Measurements from ENCODE around the gene MOSMO. TPM values are rescaled to one million over a fixed set of nuclear protein-coding genes. Genes with fewer than 3 reads are reported as not detected.

MOSMO gene
- total RNA-seq, 2 donors from 2014 or later = 6.2 to 8.6 TPM

DNA sequence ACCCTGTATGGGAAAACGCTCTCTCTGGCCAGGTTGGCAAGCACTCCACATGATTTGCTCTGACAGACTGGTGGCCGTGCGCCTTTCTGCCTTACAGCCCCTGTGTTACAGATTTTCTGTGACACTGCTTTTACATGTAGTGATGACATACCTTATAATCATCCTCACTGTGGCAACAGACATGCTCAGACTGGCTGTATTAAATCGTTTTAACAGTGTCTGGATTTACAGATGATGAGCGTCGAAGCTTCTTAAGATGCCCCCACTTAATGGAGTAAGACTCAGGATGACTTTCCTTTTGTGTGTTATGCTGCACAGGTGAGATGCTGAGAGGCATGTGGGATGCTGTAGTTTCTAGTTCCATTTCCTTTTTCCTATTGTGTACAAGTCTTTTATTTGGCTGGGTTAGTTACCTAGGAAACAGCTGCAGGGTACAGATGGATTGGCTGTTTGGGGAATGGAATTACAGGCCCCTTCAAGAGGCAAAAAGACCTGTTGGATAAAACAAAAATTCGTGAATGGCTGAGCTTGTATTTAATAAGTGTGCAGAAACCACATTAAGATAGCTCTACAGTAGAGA lies 63.5 kb downstream of the MOSMO start:
- Mint-ChIP-seq H3K27me3 (no peaks in the 10 kb centered on the region), H3K4me3 (no peak overlapping the region), H3K27ac (no peak overlapping the region), H3K4me1 (peaks cover 4% of the 10 kb centered on the region), H3K36me3 (ENCODE audit: low read depth) (peaks cover 3% of the 10 kb centered on the region)
- DNase-seq = no peak
- no peak for ATAC-seq
- H3K9me3 ChIP-seq (ENCODE audit: control insufficient read depth, low read length, poor library complexity, severe bottlenecking) = no peaks in the 10 kb centered on the region

DNA sequence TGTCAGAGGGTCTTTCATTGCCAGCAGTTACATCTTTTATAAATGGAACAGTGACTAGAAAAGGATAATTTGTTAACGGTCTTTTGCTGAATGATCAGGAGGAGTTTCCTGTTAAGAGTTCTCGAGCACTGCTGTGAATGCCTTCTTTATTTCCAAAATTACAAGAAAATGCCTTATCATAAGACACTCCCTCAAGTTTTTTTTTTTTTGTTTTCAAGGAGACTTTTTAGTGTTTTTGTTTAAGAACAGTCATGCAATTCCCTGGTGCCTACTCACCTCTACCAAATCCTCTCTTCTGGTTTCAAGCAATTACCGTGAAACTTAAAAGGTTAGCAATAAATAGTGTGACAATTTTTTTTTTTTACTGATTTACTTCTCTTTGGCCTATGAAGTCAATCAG lies 65.4 kb downstream of the MOSMO start:
- no peak overlapping the region for H3K4me3 Mint-ChIP-seq
- no peak for ATAC-seq
- no peak overlapping the region for H3K27ac Mint-ChIP-seq

DNA sequence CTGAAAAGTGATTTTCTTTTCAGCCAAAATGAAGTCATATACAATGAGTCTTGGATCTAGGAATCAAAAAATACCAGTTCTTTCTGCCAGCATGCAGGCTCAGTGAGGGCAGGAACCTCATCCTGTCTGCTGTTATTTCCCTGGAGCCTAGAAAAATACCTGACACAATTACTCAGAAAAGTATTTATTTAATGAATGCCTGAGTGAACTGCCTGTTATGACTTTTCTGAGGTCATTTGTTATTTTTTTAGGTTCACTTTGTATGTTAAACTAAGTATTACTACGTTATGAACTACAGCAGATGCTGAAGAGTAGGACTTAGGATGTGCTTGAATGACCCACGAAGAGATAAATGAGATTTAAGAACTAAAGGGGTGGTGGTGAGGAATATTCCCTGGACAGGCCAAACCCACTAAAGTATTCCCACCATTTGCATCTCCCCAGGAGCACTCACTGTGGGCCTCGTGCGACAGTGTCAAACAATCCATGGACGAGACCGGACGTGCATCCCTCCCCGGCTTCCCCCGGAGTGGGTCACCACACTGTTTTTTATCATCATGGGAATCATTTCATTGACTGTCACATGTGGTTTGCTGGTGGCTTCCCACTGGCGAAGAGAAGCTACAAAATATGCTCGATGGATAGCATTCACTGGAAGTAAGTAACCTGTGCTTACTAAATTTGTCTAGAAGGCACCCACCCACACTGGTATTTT lies 67.3 kb downstream of the MOSMO start:
- no peaks in the 10 kb centered on the region for H3K27me3 Mint-ChIP-seq
- no peaks in the 10 kb centered on the region for H3K9me3 ChIP-seq (ENCODE audit: control insufficient read depth, low read length, poor library complexity, severe bottlenecking)
- H3K27ac Mint-ChIP-seq = no peak overlapping the region
- no peak overlapping the region for H3K4me3 Mint-ChIP-seq
- ATAC-seq (no peak), DNase-seq (no peak)
- H3K36me3 Mint-ChIP-seq (ENCODE audit: low read depth) = no peaks in the 10 kb centered on the region
- peaks cover 2% of the 10 kb centered on the region for H3K4me1 Mint-ChIP-seq

More for the DNA sequence above, 65.4 kb downstream of the MOSMO start:
- H3K4me1 Mint-ChIP-seq = peaks cover 4% of the 10 kb centered on the region
- no peak for DNase-seq
- no peaks in the 10 kb centered on the region for H3K36me3 Mint-ChIP-seq (ENCODE audit: low read depth)
- no peaks in the 10 kb centered on the region for H3K9me3 ChIP-seq (ENCODE audit: control insufficient read depth, low read length, poor library complexity, severe bottlenecking)
- H3K27me3 Mint-ChIP-seq = no peaks in the 10 kb centered on the region

DNA sequence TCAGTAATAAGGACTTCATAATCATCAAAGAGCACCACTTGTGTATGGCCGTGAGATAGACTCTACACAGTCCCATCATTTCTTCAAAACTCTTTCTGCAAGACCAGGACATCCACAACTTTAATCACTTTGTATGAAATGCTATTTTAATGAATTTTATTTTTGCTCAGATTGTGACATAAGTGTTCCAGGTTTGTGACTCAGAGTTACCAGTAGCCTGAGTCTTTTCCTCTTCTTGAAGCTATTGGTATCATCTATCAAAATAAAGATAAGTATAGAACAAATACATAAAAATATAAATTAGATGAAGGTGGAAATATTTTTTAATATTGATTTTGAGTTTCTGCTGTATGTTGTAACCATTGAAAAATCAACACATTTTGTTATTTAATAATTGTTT lies 67.9 kb downstream of the MOSMO start:
- peaks cover 2% of the 10 kb centered on the region for H3K4me1 Mint-ChIP-seq
- H3K36me3 Mint-ChIP-seq (ENCODE audit: low read depth) = no peaks in the 10 kb centered on the region
- no peak for DNase-seq
- no peak overlapping the region for H3K27ac Mint-ChIP-seq
- H3K9me3 ChIP-seq (ENCODE audit: control insufficient read depth, low read length, poor library complexity, severe bottlenecking) = no peaks in the 10 kb centered on the region
- no peaks in the 10 kb centered on the region for H3K27me3 Mint-ChIP-seq
- no peak for ATAC-seq
- no peak overlapping the region for H3K4me3 Mint-ChIP-seq

DNA sequence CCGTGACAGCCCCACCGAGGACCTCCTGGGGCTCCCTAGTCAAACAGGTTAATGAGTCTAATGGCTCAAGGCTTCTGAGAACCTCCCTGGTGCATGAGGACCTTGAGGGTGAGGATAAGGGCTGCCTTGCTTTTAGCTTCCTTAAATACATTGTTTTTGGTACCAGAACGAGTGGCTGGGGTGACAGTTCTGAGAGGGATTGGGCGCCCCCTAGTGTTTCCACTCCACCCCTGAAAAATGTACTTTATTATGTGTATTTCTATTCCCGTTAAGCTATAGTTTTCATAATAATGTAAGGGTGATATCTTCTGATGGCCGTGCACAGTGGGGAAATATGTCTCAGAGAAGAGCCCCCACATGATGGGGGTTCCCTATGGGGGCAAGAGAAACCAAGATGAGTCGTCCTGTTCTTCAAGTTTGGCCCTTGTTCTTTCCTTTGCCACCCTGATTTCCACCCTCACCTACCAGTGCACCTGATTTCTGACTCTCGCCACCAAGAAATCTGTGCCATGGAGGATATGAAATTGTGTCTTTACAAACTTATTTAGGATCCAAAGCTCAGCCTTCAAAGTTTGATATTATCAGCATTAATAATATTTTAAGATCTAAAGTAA lies 69.9 kb downstream of the MOSMO start:
- H3K4me1 Mint-ChIP-seq = peaks cover 1% of the 10 kb centered on the region
- DNase-seq = peak; percentile 53 to 63 (median 55)
- ATAC-seq = peak; percentile 84
- H3K9me3 ChIP-seq (ENCODE audit: control insufficient read depth, low read length, poor library complexity, severe bottlenecking) = no peaks in the 10 kb centered on the region
- no peak overlapping the region for H3K4me3 Mint-ChIP-seq
- no peaks in the 10 kb centered on the region for H3K27me3 Mint-ChIP-seq
- H3K27ac Mint-ChIP-seq = peak overlapping the region; percentile 11
- H3K36me3 Mint-ChIP-seq (ENCODE audit: low read depth) = no peaks in the 10 kb centered on the region

DNA sequence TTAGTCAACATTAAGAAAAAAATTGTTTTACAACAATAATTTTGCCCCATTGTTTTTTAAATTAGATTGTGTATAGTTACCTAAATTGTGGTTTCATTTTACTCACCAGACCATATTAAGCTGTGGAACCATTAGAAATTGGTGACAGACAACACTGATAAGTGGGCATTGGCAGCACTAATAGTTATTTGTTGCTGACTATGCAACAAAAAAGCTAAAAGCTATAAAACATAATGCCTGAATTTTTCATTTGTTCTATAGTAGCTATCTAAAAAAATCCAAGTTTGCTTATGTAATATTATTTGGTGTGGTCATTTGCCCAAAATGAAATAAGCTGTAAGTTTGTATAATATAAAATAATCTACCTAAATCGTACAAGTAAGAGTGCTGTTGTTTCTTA lies 70.7 kb downstream of the MOSMO start:
- no peak overlapping the region for H3K4me3 Mint-ChIP-seq
- no peaks in the 10 kb centered on the region for H3K9me3 ChIP-seq (ENCODE audit: control insufficient read depth, low read length, poor library complexity, severe bottlenecking)
- no peak overlapping the region for H3K27ac Mint-ChIP-seq
- ATAC-seq = no peak
- no peak for DNase-seq
- H3K27me3 Mint-ChIP-seq = no peaks in the 10 kb centered on the region
- no peaks in the 10 kb centered on the region for H3K36me3 Mint-ChIP-seq (ENCODE audit: low read depth)
- no peaks in the 10 kb centered on the region for H3K4me1 Mint-ChIP-seq

DNA sequence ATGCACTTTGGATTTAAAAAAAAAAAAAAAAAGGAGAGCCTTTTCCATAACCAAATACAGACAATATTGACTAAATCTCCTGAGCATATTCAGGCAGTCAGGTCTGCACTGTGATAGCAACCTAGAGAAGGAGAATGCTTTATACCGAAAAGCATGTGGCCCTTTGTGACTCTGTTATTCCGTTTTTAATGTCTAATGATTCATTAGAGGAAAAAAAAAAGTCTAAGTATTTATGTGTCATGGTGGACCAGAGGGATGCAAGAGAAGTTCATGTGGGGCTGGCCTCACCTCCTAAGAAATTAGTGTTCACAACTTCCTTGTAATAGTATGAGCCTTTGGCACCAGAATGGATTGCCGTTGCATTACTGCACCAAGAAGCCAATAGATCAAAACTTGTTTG lies 73.1 kb downstream of the MOSMO start:
- H3K36me3 Mint-ChIP-seq (ENCODE audit: low read depth) = peaks cover 2% of the 10 kb centered on the region
- no peaks in the 10 kb centered on the region for H3K27me3 Mint-ChIP-seq
- H3K27ac Mint-ChIP-seq = no peak overlapping the region
- H3K4me3 Mint-ChIP-seq = no peak overlapping the region
- DNase-seq (no peak), ATAC-seq (no peak)
- no peaks in the 10 kb centered on the region for H3K4me1 Mint-ChIP-seq
- H3K9me3 ChIP-seq (ENCODE audit: control insufficient read depth, low read length, poor library complexity, severe bottlenecking) = no peaks in the 10 kb centered on the region

DNA sequence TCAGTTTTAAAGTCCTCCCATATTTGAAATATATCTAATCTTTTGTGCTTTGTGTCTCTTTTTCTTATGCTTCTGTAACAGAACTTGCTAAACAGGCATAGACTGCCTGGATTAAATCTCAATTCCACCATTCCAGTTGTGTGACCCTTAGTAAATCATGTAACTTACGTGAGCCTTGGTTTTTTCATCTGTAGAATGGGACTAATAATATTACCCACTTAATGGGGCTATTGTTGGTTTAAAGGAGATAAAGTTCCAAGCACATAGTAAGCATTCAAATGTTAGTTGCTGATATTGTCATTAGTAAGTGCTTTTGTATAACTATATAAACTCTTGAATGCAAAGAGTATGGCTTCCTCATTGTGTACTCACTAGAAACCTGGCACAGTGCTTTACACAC lies 78.5 kb downstream of the MOSMO start:
- Mint-ChIP-seq H3K27ac (peak overlapping the region; percentile 51), H3K4me1 (no peaks in the 10 kb centered on the region), H3K27me3 (no peaks in the 10 kb centered on the region), H3K4me3 (no peak overlapping the region), H3K36me3 (ENCODE audit: low read depth) (peaks cover 6% of the 10 kb centered on the region)
- no peaks in the 10 kb centered on the region for H3K9me3 ChIP-seq (ENCODE audit: control insufficient read depth, low read length, poor library complexity, severe bottlenecking)
- no peak for DNase-seq
- no peak for ATAC-seq

DNA sequence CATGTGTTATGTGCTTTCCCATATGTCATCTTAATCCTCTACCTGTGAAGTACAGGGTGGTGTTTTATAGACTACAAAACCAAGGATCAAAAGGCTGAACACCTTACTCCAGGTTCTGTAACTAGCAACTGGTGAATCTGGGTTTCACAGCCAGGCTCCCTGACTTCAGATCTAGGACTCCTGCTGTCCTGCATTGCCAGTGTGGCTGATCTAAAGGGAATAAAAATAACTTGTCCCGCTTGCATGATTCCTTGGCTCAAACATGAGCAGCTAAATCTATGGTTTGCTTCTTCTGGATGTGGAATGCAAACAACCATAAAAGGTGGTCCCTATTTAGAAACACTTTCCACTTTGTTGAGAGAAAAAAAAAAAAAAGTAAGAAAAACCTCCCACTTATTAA lies 80.7 kb downstream of the MOSMO start:
- H3K4me1 Mint-ChIP-seq = peaks cover 2% of the 10 kb centered on the region
- H3K27ac Mint-ChIP-seq = no peak overlapping the region
- no peaks in the 10 kb centered on the region for H3K9me3 ChIP-seq (ENCODE audit: control insufficient read depth, low read length, poor library complexity, severe bottlenecking)
- DNase-seq (no peak), ATAC-seq (no peak)
- no peak overlapping the region for H3K4me3 Mint-ChIP-seq
- peaks cover 7% of the 10 kb centered on the region for H3K27me3 Mint-ChIP-seq
- H3K36me3 Mint-ChIP-seq (ENCODE audit: low read depth) = peaks cover 6% of the 10 kb centered on the region

DNA sequence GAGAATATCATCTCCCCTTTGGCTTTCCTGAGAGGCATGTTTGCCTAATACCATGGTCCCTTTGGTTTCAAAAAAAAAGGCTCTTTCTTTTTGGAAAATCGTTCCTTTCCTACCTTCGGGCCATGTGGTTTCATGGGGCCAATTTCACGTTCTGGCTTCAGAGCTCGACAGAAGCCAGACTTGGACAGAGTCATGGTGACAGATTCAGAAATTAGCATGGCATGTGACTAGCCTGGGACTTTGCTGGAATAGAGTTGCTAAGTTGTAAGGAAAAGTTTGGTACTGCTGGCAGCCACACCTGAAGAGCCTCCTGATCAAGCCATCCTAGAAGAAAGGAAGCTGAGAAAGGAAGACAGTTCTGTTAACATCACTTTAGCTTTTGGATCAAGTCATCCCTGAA lies 82.0 kb downstream of the MOSMO start:
- Mint-ChIP-seq H3K27me3 (peaks cover 11% of the 10 kb centered on the region), H3K4me3 (no peak overlapping the region), H3K36me3 (ENCODE audit: low read depth) (peaks cover 6% of the 10 kb centered on the region), H3K4me1 (peaks cover 2% of the 10 kb centered on the region), H3K27ac (peak overlapping the region; percentile 11)
- DNase-seq = no peak
- H3K9me3 ChIP-seq (ENCODE audit: control insufficient read depth, low read length, poor library complexity, severe bottlenecking) = no peaks in the 10 kb centered on the region
- no peak for ATAC-seq

DNA sequence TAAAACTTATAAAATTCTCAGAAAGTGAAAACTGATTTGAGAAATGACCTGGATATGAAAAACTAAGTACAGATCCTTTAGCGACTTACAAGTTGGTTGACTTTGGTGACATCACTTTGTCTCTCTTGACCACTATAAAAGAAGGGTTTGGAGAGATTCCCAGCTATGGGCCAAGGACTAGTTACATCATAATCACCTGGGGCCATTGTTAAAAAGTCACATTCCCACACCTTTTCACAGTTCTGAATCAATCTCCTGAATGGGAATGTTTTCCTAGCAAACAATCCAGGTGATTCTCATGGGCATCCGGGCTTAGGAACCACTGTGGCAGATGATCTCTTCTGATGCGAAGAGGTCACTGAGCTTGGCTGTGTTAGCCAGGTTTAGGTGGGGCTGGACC lies 83.8 kb downstream of the MOSMO start:
- peaks cover 4% of the 10 kb centered on the region for H3K4me1 Mint-ChIP-seq

DNA sequence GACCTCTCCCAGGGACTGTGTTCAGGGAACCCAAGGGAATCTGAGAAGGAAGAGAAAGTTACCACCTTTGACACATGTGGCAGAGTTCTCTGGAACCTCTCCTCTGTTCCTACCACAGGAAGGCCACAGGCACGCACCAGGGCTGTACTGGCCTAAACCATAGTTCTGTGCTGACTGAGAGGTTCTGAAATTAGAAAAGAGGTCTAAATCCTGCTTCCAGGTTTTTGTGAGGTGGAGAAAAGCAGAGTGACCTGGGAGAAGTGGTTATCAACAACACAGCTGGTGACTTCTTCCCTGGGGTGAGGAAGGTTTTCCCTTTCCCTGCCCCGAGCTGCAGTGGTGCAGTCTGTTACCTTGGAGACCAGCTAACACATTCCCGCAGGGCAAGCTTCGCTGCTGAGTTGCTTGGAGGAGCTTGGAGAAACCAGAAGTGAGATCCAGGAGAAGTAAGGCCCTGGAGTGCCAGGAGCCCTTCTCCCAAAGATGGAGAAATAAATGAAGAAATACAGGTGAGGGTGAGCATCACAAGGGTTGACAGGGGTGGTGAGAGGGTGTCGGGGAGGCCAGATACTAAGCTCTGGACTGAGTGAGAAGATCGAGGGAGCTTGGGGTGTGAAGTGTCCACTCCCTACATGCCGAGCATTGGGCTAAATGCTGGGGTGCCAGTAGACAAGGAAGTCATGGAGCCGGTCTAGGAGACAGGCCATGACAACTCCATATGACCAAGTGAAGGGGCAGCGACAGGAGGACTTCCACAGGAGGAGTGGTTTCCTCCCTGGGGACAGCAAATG lies 84.4 kb downstream of the MOSMO start, which contains the start of gene VWA3A:
Gene VWA3A (plus strand): TSS at position 399 of the 791 bp plus-strand sequence. CDS start 97 bp downstream, at position 496.
- no peak for ATAC-seq
- Mint-ChIP-seq H3K27me3 (peaks cover 19% of the 10 kb centered on the region), H3K36me3 (ENCODE audit: low read depth) (peaks cover 3% of the 10 kb centered on the region), H3K4me3 (no peak within 1 kb of the TSS), H3K27ac (no peak within 1 kb of the TSS), H3K4me1 (peaks cover 4% of the 10 kb centered on the region)
- DNase-seq = no peak
- H3K9me3 ChIP-seq (ENCODE audit: control insufficient read depth, low read length, poor library complexity, severe bottlenecking) = no peaks in the 10 kb centered on the region

More for the DNA sequence above, 83.8 kb downstream of the MOSMO start:
- H3K27me3 Mint-ChIP-seq = peaks cover 16% of the 10 kb centered on the region
- no peak overlapping the region for H3K27ac Mint-ChIP-seq
- DNase-seq (no peak), ATAC-seq (no peak)
- no peak overlapping the region for H3K4me3 Mint-ChIP-seq
- no peaks in the 10 kb centered on the region for H3K9me3 ChIP-seq (ENCODE audit: control insufficient read depth, low read length, poor library complexity, severe bottlenecking)
- H3K36me3 Mint-ChIP-seq (ENCODE audit: low read depth) = peaks cover 3% of the 10 kb centered on the region

DNA sequence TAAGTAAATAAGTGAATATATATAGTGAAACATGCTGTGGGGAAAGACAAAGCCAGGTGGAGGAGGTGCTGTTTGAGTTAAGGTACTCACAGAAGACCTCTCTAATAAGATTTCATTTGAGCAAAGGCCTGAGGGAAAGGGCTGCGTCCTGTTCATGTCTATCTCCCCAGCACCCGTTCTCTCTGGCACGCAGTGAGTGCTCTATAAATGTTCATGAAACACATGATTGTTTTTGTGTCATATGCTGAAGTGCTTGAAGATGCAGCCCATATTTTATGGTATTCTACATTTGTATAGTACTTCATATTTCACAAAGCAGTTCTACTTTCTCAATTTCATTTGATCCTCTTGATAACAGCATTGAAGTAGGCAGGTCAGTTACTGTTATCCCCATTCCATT lies 85.4 kb downstream of the MOSMO start:
- Mint-ChIP-seq H3K27me3 (peaks cover 22% of the 10 kb centered on the region), H3K4me1 (peaks cover 4% of the 10 kb centered on the region), H3K4me3 (no peak overlapping the region), H3K27ac (no peak overlapping the region), H3K36me3 (ENCODE audit: low read depth) (peaks cover 3% of the 10 kb centered on the region)
- no peaks in the 10 kb centered on the region for H3K9me3 ChIP-seq (ENCODE audit: control insufficient read depth, low read length, poor library complexity, severe bottlenecking)
- no peak for ATAC-seq
- DNase-seq = no peak
